A549 treated with AZD9567 at 1 μM for 4 hours (cell line): ENCODE results near the gene PRR27. TPM values are rescaled to one million over a fixed set of nuclear protein-coding genes. Genes with fewer than 3 reads are reported as not detected.

Source experiments
- total RNA-seq: library from RNA; stranded (reverse); fragments of 200-300 nt; extraction: Qiagen RNA extraction; gene quantifications from 5 replicates; pipeline ENCODE4 v1.2.3, GENCODE V29; 2022; ENCODE audit not compliant: insufficient read depth

Gene PRR27
- total RNA-seq, result not detected in 5 replicates

GRCh38 chr4:70153937-70154336 lies at the start of gene PRR27:
TSS of gene PRR27 (plus strand) at chr4:70154237. CDS start at chr4:70154376, 139 bp downstream.

DNA sequence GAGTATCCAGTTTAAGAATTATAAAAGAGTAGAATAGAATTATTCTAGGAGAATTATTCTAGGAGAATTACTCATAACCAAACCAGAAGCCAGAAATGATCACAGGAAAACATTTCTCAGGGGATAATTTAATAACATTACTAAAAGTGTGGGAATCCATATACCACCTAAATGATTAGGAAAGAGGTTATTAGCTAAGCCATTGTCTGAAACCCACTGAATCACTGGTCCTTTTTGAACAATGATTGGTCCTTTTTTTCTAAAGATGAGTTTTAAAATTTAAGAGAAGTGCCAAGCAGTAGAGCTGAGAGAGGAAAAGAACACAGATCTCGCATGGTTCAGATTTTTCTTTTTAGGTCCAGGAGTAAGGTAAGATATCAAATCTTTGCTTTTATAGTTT lies 41.4 kb downstream of the PRR27 start, which contains the start of gene ODAM:
ODAM (plus strand) TSS at position 301 of the 400 bp plus-strand sequence. CDS start 819 bp downstream, outside the sequence.

Other genes with a start within 250 kb of the PRR27 start
- gene CSN1S1, start 223.2 kb upstream of the PRR27 start, total RNA-seq, result not detected in 5 replicates
- not detected in 5 replicates for gene CSN2, start 188.5 kb upstream of the PRR27 start, total RNA-seq
- gene STATH, start 158.3 kb upstream of the PRR27 start, total RNA-seq, result not detected in 5 replicates
- gene HTN3, start 125.8 kb upstream of the PRR27 start, total RNA-seq, result not detected in 5 replicates
- gene HTN1, start 103.8 kb upstream of the PRR27 start, total RNA-seq, result not detected in 5 replicates
- gene ODAM, start 41.5 kb downstream of the PRR27 start, total RNA-seq, result not detected in 5 replicates
- gene FDCSP, start 71.9 kb downstream of the PRR27 start, total RNA-seq, result not detected in 5 replicates
- gene CSN3, start 88.4 kb downstream of the PRR27 start, total RNA-seq, result not detected in 5 replicates
- gene CABS1, start 180.7 kb downstream of the PRR27 start, total RNA-seq, result not detected in 5 replicates
- not detected in 5 replicates for gene SMR3A, start 206.5 kb downstream of the PRR27 start, total RNA-seq
- gene SMR3B, start 228.9 kb downstream of the PRR27 start, total RNA-seq, result not detected in 5 replicates
- gene OPRPN, start 243.7 kb downstream of the PRR27 start, total RNA-seq, result not detected in 5 replicates